T-helper 1 cell (primary cell): ENCODE results near the gene ACBD6.
A peak's percentile ranks its signal among the peaks of the same experiment; 100 is the strongest.
"Not testable (repeated sequence)": the region's sequence is repeated elsewhere in the genome, so short reads cannot be mapped to it uniquely, and the experiment has no call there.

ENCODE experiments used
- DNase-seq, 5 donors: peaks; one replicate each; pipeline ENCODE4 v3.0.0-alpha.2; 2012 to 2020
- total RNA-seq, 4 donors: gene quantifications; one replicate each; lab custom pipeline; 2026; lab: John Stamatoyannopoulos, UW

Gene ACBD6, protein sequence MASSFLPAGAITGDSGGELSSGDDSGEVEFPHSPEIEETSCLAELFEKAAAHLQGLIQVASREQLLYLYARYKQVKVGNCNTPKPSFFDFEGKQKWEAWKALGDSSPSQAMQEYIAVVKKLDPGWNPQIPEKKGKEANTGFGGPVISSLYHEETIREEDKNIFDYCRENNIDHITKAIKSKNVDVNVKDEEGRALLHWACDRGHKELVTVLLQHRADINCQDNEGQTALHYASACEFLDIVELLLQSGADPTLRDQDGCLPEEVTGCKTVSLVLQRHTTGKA
- total RNA-seq = 38.1 to 46.1 (median 40.7) reads per million in 4 donors

DNA sequence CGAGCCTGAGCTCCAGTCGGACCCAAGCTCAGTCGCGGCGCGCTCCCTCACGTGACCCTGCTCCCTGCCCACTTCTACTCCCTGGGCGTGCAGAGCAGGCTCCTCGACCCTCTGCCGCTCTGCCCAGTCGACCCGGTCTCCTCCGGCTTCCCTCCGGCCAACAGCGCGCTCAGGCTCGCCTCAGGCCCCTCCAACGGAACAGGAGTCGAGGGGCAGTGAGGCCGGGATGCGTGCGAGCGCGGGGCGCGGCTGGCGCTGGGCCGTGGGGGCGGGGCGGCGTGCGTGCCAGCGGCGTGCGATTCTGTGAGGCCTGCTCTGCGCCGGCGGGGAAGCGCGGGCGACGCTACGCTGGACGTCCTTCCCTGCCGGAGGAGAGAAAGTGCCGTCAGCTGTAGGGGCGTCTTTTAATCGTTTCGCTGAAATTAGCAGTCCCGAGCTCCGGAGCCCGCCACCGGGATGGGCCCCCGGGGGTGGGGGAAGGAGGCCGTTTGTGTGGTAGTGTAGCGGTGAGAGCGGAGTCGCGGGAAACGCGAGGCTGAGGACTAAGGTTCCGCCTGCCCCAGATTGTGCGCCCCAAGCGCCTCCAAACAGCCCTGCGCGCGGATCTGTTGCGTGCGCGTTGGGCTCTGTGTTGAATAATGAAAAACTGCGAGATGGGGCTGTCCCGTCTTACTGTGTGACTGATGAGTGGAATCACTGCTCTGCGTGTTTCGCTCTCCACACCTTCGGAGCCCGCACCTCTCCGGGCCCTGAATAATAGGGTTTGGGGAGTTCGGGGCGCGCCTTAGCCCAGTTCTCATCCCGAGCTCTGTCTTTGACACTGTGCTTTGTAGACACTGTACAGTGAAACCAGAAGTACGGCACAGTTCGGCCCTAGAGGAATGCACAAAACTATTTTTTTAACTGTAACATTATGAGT is at the start of gene ACBD6:
ACBD6 (minus strand) TSS at position 217 of the 919 bp plus-strand sequence. CDS start 311 bp downstream, outside the sequence.
- DNase-seq = peak; percentile 50 to 91 (median 72)

DNA sequence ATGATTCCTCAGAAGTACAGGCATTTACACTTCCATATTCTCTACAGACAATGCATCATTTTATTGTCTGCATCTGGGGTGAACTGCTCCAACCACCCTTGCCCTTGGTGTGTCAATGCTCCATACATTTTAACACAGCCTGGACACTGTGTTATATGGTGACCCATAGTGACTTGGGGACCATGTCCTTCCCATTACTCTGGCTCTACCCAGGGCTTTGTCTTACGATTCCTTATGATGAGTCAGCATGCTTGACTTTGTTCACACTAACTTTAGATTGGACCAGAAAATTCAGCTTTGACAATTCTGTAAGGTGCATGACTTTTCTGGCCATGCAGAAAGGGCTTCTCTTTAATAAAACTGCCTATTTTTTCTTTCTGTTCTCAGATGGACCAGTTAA is 49.6 kb upstream of the ACBD6 start:
- DNase-seq = no peak

DNA sequence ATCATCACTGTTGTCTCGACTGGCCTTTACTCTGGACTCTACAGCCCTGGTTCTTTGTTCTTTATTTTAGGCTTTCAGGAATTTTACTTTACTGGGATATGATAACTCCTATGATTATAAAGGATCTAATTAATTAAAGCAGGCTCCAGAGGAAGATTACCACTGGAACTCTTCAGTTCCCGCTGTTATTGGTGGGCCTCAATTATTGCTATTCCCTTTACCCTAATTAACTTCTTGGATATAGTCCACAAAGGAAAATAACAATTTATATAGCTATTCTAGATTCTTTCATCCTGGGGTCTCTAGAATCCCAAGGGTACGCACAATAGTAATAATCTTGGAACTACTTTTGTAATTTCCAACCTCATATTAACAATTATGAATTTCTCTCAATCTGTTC is 47.9 kb upstream of the ACBD6 start:
- no peak for DNase-seq

DNA sequence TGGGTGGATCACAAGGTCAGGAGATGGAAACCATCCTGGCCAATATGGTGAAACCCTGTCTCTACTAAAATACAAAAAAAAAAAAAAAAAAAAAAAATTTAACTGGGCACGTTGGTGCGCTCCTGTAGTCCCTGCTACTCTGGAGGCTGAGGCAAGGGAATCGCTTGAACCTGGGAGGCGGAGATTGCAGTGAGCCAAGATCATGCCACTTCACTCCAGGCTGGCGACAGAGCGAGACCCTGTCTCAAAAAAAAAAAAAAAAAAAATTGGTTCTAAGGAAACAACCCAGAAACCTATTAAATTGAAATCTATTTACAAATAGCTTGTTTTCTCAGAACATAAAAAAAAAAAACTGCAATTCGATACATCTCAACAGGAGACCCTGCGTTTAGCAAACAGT is 47.4 kb upstream of the ACBD6 start:
- not testable (repeated sequence) for DNase-seq

DNA sequence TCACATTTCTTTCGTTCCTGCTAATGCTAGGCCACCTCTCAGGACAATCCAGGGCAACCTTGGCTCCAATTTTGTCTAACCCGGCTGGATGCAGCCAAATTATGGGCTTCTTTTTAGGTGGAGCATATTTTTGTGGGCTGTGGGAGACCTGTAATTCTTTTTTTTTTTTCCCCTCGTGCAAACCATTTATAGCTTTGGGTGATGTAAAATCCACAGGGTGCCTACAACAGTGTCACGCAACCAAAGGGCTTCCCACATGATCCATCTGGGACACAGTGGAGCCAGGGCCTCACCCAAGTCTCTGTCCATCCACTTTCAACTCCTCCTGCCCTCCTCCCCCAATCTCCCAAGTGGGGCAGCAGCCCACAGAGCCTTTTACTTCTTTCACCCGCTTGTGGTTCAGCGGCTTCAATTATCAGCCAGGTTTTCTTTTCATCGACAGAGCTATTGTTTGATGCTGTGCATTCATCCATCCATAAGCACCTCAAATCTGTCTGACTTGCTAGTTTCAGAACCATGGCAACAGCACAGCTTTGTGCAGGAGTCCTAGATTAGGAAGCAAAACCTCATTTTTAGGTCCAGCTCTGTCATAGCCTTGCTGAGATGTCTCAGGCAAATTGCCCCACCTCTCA is 46.4 kb upstream of the ACBD6 start:
- DNase-seq = no peak

DNA sequence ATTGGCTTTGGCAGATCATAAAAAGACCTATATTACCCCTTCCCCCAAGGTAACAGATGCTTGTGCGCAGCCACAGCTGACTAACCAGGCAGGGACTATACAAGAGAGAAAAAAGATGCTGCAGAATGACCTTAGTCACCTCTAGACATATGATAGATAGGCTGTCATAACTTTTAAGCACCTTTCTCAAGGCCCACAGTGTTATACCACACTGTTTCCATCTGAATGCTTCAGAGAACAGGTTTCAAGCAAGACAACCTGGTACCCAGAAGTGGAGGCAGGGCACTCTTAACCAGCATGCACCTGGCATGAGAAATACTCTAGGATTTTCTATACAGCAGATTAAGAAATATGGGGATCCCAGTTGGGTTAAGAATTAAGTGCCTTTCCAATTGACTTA is 43.6 kb upstream of the ACBD6 start:
- DNase-seq = no peak

DNA sequence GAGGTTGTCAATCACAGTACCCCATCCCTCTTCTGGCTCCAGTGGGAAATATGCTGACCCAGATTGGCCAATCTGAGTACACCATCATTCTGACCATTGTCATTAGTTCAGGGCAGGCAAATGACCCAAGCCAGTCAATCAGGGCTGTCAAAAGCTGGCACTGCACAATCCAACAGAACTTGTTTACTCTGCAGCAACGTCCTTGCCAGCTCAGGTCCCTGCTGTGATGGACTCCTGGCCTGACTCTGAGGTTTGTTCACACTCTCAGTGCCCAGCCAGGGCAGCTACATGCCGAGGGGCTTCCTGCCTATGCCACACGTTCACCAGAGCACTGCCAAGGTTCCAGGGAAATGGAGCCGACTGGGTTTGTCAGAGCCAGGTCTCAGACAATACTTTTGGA is 41.7 kb upstream of the ACBD6 start:
- DNase-seq = no peak

DNA sequence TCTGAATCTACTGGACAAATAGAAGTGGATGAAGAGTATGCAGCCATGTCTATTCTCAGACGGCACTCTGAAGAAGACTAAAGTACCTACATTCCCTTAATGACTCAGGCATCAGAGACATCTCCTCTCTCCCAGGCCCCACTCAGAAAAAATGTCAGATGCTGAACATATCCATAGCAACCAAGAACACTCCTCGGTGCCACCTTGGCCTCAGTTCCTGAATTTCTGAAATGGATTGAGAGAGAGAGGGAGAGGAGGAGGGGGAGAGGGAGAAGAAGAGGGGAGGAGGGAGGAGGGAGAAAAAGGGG is 40.4 kb upstream of the ACBD6 start:
- no peak for DNase-seq

DNA sequence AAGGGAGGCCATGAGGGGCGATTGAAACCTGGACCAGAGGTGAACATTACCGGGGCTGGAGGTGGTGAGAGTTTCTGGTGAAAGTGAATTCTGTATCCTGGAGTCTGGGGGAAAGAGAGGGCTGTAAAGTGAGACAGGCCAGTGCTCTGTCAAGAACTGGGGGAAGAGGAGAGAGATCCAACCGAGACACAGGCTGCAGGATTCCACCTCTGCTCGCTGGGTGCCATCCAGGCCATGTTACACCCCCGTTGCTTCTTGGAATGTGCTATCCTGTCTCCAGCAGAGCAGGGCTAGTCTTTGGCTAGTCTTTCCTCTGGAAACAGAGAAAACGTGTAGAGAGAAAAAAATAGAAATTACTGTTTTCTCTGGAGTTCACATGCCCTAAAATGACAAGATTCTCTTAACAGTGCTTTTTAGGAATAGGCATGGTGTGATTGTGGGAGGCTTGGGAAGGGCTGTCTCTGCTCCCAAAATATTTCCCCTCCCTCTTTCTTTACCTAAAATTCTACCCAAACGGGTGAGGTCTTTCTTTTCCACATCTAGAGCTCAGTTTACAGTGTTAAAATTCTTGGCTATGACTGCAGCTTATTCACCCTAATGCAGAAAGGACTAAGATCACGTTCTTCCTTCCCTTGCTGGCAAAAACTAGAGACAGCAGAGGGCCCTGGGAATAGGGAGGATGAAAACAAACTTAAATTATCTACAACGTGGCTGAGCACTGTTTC is 39.9 kb upstream of the ACBD6 start:
- DNase-seq = no peak

DNA sequence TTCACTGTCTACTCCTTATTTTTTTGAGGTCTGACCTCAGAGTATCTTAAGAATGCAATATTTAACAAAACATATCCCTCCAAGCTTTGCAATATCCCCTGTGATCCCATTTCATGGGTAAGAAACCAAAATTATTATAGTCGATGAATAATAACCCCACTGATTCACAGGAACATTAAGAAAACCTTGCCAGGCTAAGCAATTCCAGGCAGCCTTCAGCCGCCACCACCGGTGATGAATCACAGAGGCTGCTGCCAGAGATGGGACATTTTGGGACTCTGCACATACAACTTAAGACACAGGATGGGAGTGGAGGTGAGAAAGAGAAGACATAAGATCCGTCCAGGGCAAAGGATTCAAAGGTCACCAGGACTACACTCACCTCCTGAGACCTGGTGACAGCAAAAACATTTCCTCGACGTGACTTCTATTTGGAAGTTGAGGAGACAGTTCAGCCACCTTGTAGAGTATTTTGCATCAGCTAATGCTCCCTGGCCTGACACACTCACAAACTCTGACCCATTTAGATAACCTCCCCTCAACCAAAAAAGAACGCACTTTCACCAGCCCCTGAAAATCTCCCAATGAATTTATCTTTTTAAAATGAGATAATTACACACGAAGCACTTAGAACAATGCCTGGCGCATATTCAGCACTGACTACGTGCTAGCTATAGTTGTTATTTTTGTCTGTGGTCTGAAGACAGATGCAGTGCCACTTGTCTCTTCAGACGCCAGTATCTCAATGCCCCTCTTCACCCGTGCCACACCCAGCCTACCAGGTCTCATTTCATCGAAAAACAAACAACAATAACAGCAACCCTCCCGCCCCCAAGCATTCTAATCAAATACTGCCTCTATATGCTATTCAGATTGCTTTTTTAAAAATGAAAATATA is 38.6 kb upstream of the ACBD6 start:
- no peak for DNase-seq

DNA sequence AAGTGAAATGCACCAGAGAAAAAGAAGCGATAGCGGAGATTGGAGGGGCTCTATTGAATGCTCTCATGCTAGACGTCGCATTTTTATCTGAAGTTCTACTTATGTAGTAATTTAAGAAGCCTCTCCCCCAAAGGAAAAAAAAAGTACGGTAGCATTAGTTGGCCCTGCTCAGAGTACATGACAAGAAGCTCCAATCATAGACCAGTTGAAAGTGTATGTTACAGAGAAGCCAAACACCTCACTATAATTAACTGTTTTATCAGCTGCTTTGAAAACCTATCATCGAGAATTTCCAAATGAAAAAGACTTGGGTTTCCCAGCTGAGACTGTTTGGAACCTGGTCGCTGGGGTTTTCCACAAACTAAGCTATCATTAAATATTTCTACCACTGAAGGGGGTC is 36.8 kb upstream of the ACBD6 start:
- no peak for DNase-seq

DNA sequence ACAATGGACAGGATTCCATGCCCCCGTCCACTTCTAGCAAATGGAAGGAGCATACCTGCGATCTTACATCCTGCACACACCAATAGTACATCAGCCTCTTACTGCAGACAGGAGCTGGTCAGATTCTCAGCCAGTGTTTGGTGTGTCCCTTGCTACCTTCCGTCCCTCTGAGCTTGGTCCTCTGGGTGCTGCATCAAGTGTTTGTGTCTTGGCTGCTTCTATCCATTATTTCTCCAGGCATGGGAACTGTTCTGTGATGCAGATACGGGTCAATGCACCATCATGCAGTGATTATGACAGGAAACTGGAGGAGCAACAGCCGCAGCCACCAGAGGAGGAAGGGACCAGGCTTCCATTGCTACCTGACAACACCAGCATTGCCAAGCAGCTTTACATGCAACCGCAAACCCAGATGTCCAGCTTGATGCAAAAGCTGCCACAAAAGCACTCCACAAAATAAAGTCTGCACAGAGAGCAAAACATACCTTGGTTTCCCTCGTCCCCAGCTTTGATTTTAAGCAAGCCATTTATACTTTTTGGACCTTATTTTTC is 34.5 kb upstream of the ACBD6 start:
- no peak for DNase-seq

DNA sequence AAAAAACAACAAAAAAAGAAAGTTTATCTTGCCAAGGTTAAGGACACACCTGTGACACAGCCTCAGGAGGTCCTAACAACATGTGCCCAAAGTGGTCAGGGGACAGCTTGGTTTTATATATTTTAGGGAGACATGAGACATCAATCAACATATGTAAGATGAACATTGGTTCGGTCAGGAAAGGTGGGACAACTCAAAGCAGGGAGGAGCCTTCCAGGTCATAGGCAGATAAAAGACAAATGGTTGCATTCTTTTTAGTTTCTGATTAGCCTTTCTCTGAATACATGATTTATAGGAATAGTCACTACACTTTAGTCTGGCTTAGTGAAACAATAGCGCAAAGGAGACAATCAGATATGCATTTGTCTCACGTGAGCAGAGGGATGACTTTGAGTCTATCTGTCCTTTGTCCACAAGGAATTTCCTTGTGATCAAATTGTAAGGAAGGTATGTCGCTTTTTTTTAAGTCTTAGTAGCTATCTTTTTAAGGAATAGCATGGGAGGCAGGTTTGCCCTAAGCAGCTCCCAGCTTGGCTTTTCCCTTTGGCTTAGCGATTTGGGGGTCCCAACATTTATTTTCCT is 33.1 kb upstream of the ACBD6 start:
- DNase-seq = no peak

DNA sequence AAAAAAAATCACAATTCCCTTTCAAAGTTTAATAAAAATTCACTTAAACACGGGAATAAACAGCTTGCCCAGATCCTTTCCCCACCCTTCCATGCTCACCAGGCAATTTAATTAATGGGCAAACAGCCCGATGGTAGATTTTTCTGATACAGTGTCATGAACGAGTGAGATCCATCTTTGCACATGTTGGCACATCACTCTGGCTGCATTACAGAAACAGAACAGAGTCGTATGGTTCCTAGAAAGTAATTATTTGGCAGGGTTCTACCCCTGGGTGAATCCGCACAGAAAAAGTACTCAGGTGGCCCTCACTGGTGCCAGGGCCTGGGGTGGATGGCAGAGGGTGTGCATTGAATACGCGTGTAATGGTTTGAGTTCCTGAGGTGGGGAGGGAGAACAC is 31.8 kb upstream of the ACBD6 start:
- no peak for DNase-seq

DNA sequence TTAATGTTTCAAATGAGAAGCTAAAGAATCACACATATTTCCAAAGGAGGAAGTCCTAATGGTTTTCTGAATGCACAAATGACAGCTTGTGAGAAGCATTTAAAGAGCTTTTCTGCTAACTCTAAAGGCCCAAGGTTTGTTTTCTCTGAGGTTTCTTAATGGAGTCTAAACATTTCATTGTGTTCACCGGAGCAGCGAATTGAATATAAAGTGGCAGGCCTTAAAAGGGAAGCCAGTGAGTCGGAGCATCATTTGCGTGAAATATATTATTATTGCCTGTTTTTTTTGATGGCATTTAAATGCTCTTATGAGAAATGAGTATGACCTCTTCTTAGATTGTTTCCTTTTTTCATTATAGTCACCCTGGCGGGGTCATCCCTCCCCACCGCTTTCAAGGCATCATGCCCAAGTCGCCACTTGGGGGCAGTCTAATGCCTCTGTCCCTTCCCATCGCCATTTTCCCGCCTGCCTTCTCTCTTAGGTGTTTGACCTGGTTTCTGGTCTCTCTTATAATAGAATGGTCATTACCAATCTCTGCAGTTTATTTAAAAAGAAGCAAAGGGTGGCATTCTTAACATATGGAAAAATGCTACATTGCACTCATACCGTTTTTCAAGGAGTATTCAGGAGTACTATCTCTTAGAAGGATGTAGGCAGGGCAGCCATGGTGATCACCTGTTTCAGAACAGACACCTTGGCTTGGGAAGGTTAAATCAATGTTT is 31.1 kb upstream of the ACBD6 start:
- DNase-seq = peak in 4 of 5 donors; percentile 36 to 53 (median 41)

DNA sequence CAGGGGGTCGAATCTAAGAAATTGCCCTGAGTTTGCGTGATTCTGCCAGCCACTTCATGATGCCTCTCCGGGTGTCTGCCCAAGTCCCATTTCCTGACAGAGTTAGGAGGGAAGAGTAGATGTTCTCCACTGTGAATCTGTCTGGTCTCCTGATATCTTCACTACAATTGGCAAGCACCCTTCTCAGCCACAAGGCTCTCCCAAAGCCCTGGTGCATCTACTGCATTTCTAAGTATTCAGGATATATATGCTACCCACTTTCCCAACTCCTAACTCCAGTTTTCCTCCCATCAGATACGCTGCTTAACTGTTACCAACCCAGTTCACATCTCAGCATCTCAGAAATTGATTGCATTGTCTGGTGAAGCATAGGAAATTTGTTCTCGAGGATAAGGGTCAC is 30.5 kb upstream of the ACBD6 start:
- DNase-seq = no peak

DNA sequence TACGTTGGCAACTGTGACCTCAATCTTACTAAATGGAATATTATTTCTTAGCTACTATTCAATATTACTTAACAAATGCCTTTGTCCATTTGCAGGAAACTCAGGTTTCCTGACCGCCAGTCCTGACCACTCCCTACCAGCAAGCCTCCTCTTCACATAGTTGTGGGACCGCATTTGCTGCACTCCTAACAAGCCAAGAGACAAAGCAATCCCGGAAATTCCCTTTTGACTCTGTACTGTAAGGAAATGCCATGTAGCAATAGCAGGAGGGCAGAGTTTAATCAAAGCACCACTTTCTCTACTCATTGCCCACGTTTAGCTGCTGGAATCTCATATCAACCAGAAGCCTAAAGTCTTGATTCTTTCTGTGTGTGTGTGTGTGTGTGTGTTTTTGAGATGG is 28.1 kb upstream of the ACBD6 start:
- DNase-seq = no peak

DNA sequence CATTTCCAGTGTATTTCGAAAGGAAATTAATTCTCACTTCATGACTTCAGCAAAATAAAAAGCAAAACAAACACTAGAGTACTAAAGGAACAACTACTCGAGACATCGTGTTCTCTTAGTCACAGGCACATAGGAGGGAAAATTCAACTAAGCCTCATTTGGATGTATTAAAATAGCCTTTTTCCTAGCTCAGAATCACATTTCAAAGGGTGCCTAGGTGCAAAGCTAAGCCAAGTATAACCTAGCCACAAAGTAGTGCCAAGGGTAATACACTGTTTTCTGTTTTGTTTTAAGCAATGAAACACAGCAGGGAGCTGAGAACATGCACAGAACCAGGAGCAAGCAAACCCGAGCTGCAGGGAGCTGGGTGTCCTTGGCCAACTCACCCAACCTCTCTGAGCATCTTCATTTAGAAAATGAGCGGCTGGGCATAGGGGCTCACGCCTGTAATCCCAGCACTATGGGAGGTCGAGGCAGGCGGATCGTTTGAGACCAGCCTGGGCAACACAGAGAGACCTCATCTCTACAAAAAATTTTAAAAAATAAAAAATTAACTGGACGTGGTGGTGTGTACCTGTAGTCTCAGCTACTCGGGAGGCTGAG is 26.6 kb upstream of the ACBD6 start:
- DNase-seq = no peak

DNA sequence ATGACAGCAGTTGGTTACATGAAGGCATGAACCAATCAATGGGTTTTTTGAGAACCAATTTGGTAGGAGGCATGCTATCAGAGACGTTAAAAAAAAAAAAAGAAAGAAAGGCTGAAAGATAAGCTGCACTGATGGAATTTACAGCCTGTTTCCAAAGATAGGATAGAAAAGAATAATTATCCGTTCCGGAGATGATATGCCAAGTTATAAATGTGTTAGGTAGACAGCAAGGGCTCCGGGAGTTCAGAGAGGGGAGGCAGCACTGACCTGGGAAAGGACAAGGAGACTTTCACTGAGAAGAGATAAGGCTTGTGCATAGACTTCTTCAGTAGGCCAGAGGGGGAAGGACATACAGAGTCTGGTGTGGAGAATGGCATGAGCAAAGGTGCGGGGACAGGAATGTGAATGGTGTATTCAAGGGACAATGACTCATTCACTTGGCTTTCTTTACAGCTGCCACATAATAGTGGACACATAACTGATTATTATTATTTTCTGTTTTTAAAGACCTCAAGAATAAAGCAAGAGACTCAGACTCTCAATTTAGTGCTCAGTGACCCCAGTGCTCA is 24.8 kb upstream of the ACBD6 start:
- no peak for DNase-seq

DNA sequence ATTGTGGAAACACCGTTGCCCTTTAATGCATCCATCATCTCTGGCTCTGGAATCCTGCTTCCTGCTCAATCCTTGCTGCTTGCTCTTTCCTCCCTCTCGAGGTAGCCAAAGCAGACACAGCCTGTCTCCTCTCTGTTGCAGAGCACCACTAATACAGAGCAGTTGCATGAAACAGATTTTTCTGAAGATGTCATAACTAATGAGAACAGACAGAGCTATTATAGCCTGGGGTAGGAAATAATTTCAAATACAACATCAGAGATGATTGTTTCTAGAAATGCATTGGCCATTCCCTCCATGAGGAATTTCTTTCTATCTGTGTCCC is 23.3 kb upstream of the ACBD6 start:
- no peak for DNase-seq
